GM06990 (cell line): ENCODE results near the gene NCAPG.

ENCODE experiments used
- DNase-seq: peaks from one replicate; pipeline ENCODE4 v3.0.0-alpha.2; 2011; ENCODE audit not compliant: insufficient read length; ENCODE audit errors: extremely low read depth
- H3K27me3 ChIP-seq: replicated peaks from 2 replicates; pipeline ENCODE4 v1.6.0; 2011; ENCODE audit warnings: low read length; ENCODE audit not compliant: control insufficient read depth, insufficient read depth
- H3K36me3 ChIP-seq: 2 replicates; pipeline ENCODE4 v1.5.1; 2011; ENCODE audit warnings: low read length; ENCODE audit not compliant: control insufficient read depth, insufficient read depth
- H3K4me3 ChIP-seq: replicated peaks from 2 replicates; pipeline ENCODE4 v1.5.1; 2011; ENCODE audit warnings: low read depth, mild to moderate bottlenecking, control low read depth, low read length
- CTCF ChIP-seq: IDR thresholded peaks from 2 replicates; pipeline ENCODE4 v1.5.1; 2011; ENCODE audit warnings: low read length, control low read depth, mild to moderate bottlenecking, inconsistent platforms; ENCODE audit not compliant: insufficient read depth, poor library complexity, severe bottlenecking

NCAPG gene

GRCh38 chr4:17786567-17786966 is 24.2 kb upstream of the NCAPG start:
- Histone ChIP-seq H3K36me3 (no peaks in the 10 kb centered on the region), H3K27me3 (no peaks in the 10 kb centered on the region), H3K4me3 (no peak overlapping the region)
- TF ChIP-seq CTCF = no peak
- DNase-seq = no peak

GRCh38 chr4:17787315-17787714 is 23.5 kb upstream of the NCAPG start:
- no peak for TF ChIP-seq CTCF
- Histone ChIP-seq H3K4me3 (no peak overlapping the region), H3K36me3 (no peaks in the 10 kb centered on the region), H3K27me3 (no peaks in the 10 kb centered on the region)
- no peak for DNase-seq

GRCh38 chr4:17788956-17789355 is 21.8 kb upstream of the NCAPG start:
- Histone ChIP-seq H3K27me3 (no peaks in the 10 kb centered on the region), H3K36me3 (no peaks in the 10 kb centered on the region), H3K4me3 (no peak overlapping the region)
- no peak for TF ChIP-seq CTCF
- DNase-seq = no peak

- DNase-seq = no peak
- Histone ChIP-seq H3K4me3 (no peak overlapping the region), H3K27me3 (no peaks in the 10 kb centered on the region), H3K36me3 (peaks cover 1% of the 10 kb centered on the region)
- no peak for TF ChIP-seq CTCF
These were observed 16.0 kb upstream of the NCAPG start for GRCh38 chr4:17794730-17795129.

GRCh38 chr4:17797808-17798207 is 13.0 kb upstream of the NCAPG start:
- TF ChIP-seq CTCF = no peak
- Histone ChIP-seq H3K27me3 (no peaks in the 10 kb centered on the region), H3K4me3 (no peak overlapping the region), H3K36me3 (peaks cover 1% of the 10 kb centered on the region)
- no peak for DNase-seq

GRCh38 chr4:17805580-17806155 is 5.1 kb upstream of the NCAPG start:
- DNase-seq = no peak
- Histone ChIP-seq H3K4me3 (no peak overlapping the region), H3K36me3 (peaks cover 10% of the 10 kb centered on the region), H3K27me3 (no peaks in the 10 kb centered on the region)
- no peak for TF ChIP-seq CTCF
